HG02798 (cell line): ENCODE measurements around the gene ZNF556.
A peak's percentile ranks its signal among the peaks of the same experiment; 100 is the strongest.

Experiments used
- ATAC-seq: cut with Tn5 transposase; IDR thresholded peaks from one replicate; pipeline ENCODE4 v1.9.1; 2021; ENCODE audit warnings: mild to moderate bottlenecking; ENCODE audit not compliant: unreplicated experiment, poor library complexity

Gene ZNF556

GRCh38 chr19:2867025-2867991 lies at the start of gene ZNF556:
ZNF556 (plus strand) TSS chr19:2867335; CDS start chr19:2867422, 87 bp downstream.
- no peak for ATAC-seq

DNA sequence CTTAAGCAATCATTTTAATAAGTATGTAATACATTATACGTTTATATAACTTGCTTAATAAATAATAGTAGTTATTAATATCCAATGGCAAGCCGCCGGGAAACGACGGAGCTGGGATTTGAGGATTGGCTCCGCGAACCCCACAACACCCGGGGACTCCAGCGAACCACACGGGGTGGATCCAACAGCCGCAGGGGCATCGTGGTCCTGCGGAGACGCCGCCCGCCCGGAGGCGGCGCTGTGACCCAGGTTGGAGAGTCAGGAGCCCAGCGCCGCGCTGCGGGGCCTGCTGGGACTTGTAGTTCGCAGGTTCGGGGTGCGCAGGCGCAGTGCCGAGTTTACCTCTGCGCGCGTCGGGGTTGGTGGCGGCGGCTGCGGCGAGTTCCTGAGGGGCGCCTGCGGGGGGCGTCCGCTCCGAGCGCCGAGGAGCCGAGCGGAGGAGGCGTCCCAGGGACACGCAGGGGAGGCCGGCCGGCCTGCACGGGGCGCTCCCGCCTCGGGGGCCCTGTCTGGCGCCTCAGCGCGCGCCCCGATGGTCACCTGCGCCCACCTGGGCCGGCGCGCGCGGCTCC lies 47.5 kb upstream of the ZNF556 start, which contains the start of gene ZNF554:
ZNF554 (plus strand) TSS at position 329 of the 572 bp plus-strand sequence; CDS start at position 533, 204 bp downstream.
- peak; percentile 93 for ATAC-seq

DNA sequence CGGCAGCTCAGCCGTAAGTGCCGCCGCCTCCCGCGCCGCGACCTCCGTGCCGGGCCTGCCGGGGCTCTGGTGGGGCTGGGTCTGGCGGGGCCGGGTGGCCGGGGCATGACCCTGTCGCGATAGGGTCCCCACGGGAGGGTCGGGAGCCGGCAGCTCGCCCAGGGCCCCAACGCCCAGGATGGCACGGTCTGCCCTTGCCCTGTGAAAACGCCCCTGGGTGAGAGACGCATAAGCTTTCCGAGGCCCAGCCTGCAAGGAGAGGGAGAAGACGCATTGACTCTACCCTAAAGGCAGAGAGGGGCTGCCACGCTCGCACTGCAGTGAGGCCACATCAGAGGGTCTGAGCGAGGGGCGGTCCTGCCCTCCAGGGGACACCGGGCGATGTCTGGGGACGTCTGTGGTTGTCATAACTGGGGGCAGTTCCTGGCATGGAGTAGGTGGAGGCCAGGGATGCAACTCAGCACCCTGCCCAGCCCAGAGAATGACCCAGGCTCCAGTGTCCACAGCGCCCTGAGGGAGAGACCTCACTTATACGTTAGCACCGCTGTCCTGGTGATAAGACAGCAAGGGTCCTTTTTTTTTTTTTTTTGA lies 46.9 kb upstream of the ZNF556 start:
- ATAC-seq: peak; percentile 18

GRCh38 chr19:2822846-2823245 lies 44.3 kb upstream of the ZNF556 start:
- ATAC-seq: no peak

- no peak for ATAC-seq
These were observed 43.5 kb upstream of the ZNF556 start for GRCh38 chr19:2823646-2824045.

DNA sequence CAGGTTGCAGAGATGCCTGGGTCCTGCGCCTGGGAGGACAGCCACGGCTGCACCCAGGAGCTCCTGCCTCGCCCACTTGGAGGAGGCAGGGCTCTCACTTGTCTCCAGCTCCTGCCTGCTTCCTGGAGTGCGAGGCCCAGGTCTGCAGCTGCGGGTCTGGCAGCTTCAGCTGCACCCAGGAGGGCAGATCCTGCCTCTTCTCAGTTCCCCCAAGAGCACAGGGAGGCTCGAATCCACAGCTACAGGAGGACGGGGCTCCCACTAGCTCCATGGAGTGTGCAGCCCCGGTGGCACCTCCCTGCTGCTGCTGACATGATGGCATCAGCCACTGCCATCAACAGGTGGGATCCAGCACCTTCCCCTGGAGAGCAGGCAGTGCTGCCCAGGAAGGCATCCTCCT lies 43.0 kb upstream of the ZNF556 start:
- no peak for ATAC-seq

GRCh38 chr19:2827022-2827421 lies 40.1 kb upstream of the ZNF556 start:
- no peak for ATAC-seq

DNA sequence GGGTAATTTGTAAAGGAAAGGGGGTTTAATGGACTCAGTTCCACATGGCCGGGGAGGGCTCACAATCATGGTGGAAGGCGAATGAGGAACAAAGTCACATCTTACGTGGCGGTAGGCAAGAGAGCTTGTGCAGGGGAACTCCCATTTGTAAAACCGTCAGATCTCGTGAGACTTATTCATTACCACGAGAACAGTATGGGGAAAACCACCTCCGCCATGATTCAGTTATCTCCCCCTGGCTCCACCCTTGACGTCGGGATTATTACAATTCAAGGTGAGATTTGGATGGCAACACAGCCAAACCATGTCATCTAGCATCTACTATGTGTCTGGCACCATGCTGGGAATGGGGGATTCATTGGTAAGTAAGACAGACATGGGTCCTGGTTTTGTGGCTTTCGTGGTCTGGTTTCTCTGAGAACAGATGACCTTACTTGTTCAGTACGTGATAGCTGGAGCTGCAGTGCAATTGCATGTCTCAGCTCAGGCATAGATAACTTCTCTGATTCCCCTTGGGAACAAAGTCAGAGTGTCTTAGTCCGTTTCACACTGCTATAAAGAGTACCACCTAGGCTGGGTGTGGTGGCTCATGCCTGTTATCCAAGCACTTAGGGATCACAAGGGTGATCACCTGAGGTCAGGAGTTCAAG lies 39.2 kb upstream of the ZNF556 start:
- no peak for ATAC-seq

GRCh38 chr19:2834294-2834871 lies 32.8 kb upstream of the ZNF556 start:
- no peak for ATAC-seq

DNA sequence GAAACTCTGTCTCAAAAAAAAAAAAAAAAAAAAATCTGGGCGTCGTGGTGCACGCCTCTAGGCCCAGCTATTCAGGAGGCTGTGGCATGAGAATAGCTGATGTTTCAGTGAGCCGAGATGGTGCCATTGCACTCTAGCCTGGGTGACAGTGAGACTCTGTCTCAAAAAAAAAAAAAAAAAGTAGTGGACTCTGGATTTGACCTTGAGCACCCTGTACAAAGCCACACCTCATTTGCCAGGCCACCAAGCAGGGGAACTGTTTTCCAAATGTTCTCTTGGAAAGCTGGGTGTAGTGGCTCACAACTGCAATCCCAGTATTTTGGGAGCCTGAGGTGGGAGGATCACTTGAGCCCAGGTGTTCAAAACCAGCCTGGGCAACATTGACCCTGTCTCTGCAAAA lies 29.7 kb upstream of the ZNF556 start:
- no peak for ATAC-seq

- peak; percentile 96 for ATAC-seq
These were observed 26.0 kb upstream of the ZNF556 start, which contains the start of gene ZNF555 for GRCh38 chr19:2840794-2841791. ZNF555 (plus strand) TSS chr19:2841475; CDS start chr19:2841573, 98 bp downstream.

DNA sequence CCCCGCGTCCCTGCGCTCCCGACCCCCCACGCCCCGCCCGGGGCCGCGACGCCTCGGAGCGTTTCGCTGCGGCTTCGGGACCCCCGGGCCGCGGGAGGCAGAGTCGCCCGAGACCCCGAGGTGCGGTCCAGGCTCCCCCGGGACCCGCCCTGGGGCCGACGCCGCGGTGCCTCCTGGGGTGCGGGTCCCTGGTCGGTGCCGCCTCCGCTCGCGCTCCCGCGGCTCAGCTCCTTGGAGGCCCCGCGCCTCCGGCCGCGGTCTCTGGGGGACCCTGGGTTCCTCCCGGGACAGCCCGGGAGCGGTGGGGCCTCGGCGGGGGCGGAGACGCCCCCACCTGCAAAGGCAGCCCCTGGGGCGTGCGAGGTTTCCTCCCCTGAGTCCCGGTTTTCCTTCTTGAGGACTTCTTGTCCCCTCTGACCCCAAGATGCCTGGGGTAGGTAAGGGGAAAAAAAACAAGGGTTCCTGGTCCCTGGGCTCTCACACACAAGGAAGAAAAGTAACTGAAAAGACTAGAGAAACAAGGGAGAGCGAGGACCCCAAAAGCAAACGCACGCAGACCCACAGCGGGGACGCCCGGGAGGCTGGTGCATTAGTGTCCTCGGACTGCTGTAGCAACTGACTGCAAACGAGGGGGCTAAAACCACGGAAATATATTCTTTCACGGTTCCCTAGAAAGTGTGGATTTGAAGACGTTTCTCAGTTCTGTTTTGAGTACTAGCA lies 25.1 kb upstream of the ZNF556 start:
- peak; percentile 8 for ATAC-seq

DNA sequence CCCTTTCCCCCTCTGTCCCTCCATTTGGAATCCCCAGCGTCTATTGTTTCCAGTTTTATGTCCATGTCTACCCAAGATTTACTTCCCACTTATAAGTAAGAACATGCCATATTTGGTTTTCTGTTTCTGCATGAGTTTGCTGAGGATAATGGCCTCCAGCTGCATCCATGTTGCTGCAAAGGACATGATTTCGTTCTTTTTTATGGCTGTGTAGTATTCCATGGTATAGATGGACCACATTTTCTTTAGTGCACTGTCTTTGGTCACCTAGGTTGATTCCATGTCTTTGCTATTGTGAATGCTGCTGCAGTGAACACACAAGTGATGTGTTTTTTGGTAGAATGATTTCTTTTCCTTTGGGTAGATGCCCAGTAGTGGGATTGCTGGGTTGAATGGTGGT lies 22.0 kb upstream of the ZNF556 start:
- no peak for ATAC-seq

GRCh38 chr19:2846180-2846894 lies 20.8 kb upstream of the ZNF556 start:
- no peak for ATAC-seq

- ATAC-seq: no peak
These were observed 19.6 kb upstream of the ZNF556 start for GRCh38 chr19:2847507-2847906.

DNA sequence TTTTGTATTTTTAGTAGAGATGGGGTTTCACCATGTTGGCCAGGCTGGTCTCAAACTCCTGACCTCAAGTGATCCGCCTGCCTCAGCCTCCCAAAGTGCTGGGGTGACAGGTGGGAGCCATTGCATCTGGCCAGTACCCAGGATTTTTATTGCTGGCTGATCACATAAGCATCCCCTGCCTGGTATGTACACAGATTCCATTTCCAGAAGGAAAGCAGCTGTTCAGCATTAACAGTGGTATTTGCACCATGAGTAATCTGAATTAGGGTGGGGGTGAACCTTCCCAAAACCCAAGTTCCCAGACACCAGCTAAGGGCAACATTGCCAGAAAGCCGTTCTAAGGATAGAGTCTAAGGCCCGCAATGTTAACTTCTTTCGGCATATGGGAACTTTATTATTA lies 18.5 kb upstream of the ZNF556 start:
- no peak for ATAC-seq

DNA sequence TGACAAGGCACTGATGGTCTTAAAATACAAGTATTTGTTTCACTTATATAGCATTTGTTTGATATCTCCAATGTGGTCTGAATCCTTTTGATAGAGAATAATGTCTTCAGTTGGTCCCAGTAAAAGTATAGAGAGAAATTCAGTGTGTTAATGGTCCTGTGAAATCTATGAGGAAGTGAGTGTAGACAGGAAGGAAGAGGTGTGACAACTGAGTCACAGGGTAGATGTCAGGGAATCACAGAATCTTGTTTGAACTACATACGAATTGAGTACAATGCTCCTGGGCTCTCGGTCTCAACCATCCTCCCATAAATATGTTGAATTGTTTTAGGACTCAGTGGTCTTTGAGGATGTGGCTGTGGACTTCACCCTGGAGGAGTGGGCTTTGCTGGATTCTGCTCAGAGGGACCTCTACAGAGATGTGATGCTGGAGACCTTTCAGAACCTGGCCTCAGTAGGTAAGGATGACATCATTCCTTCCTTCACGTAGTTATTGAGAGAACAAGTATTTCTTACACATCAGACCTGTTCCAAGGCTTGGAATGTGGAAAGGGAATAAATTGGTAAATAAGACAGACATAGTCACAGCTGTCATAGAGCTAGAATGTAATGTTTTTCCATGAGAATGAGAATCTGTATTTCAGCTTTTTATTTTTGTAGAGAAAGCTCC lies 16.7 kb upstream of the ZNF556 start:
- ATAC-seq: no peak
